ENCODE measurements around the gene ARL14EP.

DNA sequence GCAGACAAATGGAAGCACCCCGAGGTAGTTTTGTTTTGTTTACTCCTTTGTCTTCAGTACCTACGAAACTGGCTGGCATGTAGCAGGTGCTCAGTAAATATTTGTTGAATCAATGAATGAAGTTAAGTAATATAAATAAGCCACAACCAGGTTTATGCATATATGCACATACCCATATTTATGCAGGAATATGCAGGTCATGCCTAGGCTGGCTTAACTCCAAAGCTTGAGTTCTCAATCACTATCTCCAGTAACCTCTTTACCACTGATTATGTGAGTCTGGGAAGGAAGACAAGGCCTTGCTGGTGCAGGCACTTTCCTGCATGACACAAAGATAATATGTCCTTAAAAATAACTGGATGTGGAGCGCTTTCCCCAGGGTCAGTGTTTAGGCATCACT, 27.5 kb downstream of the ARL14EP start:
- TF ChIP-seq, protein P1, sequence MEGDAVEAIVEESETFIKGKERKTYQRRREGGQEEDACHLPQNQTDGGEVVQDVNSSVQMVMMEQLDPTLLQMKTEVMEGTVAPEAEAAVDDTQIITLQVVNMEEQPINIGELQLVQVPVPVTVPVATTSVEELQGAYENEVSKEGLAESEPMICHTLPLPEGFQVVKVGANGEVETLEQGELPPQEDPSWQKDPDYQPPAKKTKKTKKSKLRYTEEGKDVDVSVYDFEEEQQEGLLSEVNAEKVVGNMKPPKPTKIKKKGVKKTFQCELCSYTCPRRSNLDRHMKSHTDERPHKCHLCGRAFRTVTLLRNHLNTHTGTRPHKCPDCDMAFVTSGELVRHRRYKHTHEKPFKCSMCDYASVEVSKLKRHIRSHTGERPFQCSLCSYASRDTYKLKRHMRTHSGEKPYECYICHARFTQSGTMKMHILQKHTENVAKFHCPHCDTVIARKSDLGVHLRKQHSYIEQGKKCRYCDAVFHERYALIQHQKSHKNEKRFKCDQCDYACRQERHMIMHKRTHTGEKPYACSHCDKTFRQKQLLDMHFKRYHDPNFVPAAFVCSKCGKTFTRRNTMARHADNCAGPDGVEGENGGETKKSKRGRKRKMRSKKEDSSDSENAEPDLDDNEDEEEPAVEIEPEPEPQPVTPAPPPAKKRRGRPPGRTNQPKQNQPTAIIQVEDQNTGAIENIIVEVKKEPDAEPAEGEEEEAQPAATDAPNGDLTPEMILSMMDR (optimal IDR thresholded peaks at IDR 0.05 in 1 of 3, IDR thresholded peaks at IDR 0.05 in 1 of 3, conservative IDR thresholded peaks at IDR 0.05 in 1 of 3; ENCODE audit: extremely low read depth in 1 of 3, insufficient read depth in 2 of 3, low read length in 3 of 3): no peak
- no peak for TF ChIP-seq EZH2 (IDR thresholded peaks at IDR 0.05; ENCODE audit: low read length)

All from keratinocyte (primary cell).